ENCODE measurements around the gene DSCAM. TPM values are rescaled to one million over a fixed set of nuclear protein-coding genes. Genes with fewer than 3 reads are reported as not detected.

DSCAM gene
- total and polyA plus RNA-seq, 10 of the 15 experiments (the other 5 are each of a cell fraction or from before 2014, with no cell fraction given): not detected

DNA sequence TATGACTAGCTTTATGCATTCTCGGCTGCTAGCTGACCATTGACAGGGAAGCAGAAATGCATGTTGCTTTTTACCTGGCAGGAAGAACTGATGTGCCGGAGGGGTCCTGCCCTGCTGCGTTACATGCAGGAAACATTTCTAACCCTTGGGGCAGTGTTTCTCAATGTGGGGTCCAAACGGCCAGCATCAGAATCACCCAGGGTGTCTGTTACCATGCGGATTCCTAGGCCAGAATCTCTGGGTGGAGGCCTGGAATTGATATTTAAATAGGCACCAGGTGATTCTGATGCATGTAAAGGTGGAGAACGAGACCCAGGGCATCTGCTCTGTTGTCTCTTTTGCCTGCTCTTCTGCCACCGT, 797.0 kb downstream of the DSCAM start:
- TF ChIP-seq SUZ12 (IDR thresholded peaks at IDR 0.05; ENCODE audit: unreplicated experiment) (no peak), USF2 (IDR thresholded peaks at IDR 0.05; ENCODE audit: borderline replicate concordance, low read depth, low read length) (no peak), SIN3A (IDR thresholded peaks at IDR 0.05; ENCODE audit: low read depth, low read length) (no peak), ZZZ3 (IDR thresholded peaks at IDR 0.05; ENCODE audit: control insufficient read depth, insufficient read length, low read depth) (no peak), BACH1 (IDR thresholded peaks at IDR 0.05; ENCODE audit: borderline replicate concordance) (no peak), MXI1 (IDR thresholded peaks at IDR 0.05; ENCODE audit: low read depth, low read length) (no peak), FOS (IDR thresholded peaks at IDR 0.05; ENCODE audit: borderline replicate concordance, extremely low read depth, insufficient read length) (no peak), CREM (IDR thresholded peaks at IDR 0.05; ENCODE audit: low read depth) (no peak)
- Histone ChIP-seq H3K9me3 (replicated peaks; ENCODE audit: control insufficient read depth, insufficient read depth, low read length) (no peaks in the 10 kb centered on the region; the same call in 2 of the 3 replicates), H3K36me3 (ENCODE audit: control insufficient read depth in 2 of 2, insufficient read depth in 2 of 2, low read length in 1 of 2) (no peaks in the 10 kb centered on the region), H3K27me3 (replicated peaks in 1 of 2; ENCODE audit: control insufficient read depth in 2 of 2, insufficient read depth in 2 of 2, low read length in 1 of 2) (no peaks in the 10 kb centered on the region), H3K27ac (ENCODE audit: control insufficient read depth, insufficient read depth) (no peak overlapping the region), H3K9ac (ENCODE audit: control insufficient read depth, insufficient read depth, low read length) (no peak overlapping the region), H4K20me1 (ENCODE audit: control insufficient read depth, insufficient read depth) (no peaks in the 10 kb centered on the region), H3K79me2 (ENCODE audit: control insufficient read depth, insufficient read depth, low read length) (no peaks in the 10 kb centered on the region), H3K4me1 (ENCODE audit: control insufficient read depth, insufficient read depth, low read length) (no peaks in the 10 kb centered on the region), H2AFZ (ENCODE audit: control insufficient read depth, low read depth, low read length) (no peak overlapping the region), H3K4me2 (ENCODE audit: control insufficient read depth, insufficient read depth) (no peak overlapping the region), H3K4me3 (no peak overlapping the region)
- ATAC-seq (no peak), DNase-seq (ENCODE audit: low read depth, low spot score) (no peak), FAIRE-seq (no peak)
- ChIA-PET RAD21 (ENCODE audit: unreplicated experiment) (no interaction called here), POLR2A (no interaction called here), SMC1A (ENCODE audit: uncharacterized antibody, unreplicated experiment) (no interaction called here), CTCF (no interaction called here)
- no TSS peak for BruUV-seq (replicated peaks)
- 12% methylated on average over 7 of the region's 7 CpGs for WGBS (ENCODE audit: insufficient coverage, insufficient replicate concordance, low lambda C conversion rate, missing lambda C conversion rate)
- in situ Hi-C loops (cut with MboI): no loop called here
- intact Hi-C loops (cut with micrococcal nuclease; ENCODE audit: unreplicated experiment): no loop called here

Data from GM12878 (cell line).